Activated CD8-positive, alpha-beta memory T cell treated with anti-CD3 and anti-CD28 coated beads, Interleukin-2, amount 50 U/mL, for 4 hours (primary cell): Measurements from ENCODE around the gene IKZF1.

Source experiments
- DNase-seq: peaks from one replicate; pipeline ENCODE4 v3.0.0-alpha.2; 2020

Gene IKZF1

GRCh38 chr7:50309721-50310120 lies 5.2 kb downstream of the IKZF1 start:
- DNase-seq, result no peak

- DNase-seq, result no peak
Measured at GRCh38 chr7:50310361-50310760, 5.8 kb downstream of the IKZF1 start.

- no peak for DNase-seq
Measured at GRCh38 chr7:50310956-50311355, 6.4 kb downstream of the IKZF1 start.

GRCh38 chr7:50312250-50313162 lies 8.0 kb downstream of the IKZF1 start:
- no peak for DNase-seq

GRCh38 chr7:50314836-50315592 lies 10.5 kb downstream of the IKZF1 start:
- no peak for DNase-seq

GRCh38 chr7:50315739-50316671 lies 11.5 kb downstream of the IKZF1 start:
- DNase-seq, result no peak

- no peak for DNase-seq
Measured at GRCh38 chr7:50317221-50317678, 12.7 kb downstream of the IKZF1 start.

- DNase-seq, result no peak
Measured at GRCh38 chr7:50317697-50318669, 13.5 kb downstream of the IKZF1 start.

GRCh38 chr7:50321487-50322067 lies 17.1 kb downstream of the IKZF1 start:
- no peak for DNase-seq

GRCh38 chr7:50324113-50324512 lies 19.6 kb downstream of the IKZF1 start:
- DNase-seq, result no peak

GRCh38 chr7:50327443-50327842 lies 22.9 kb downstream of the IKZF1 start:
- DNase-seq, result no peak

- DNase-seq, result no peak
Measured at GRCh38 chr7:50329775-50330174, 25.3 kb downstream of the IKZF1 start.

GRCh38 chr7:50330254-50330653 lies 25.7 kb downstream of the IKZF1 start:
- DNase-seq, result no peak

GRCh38 chr7:50330696-50331095 lies 26.2 kb downstream of the IKZF1 start:
- no peak for DNase-seq

GRCh38 chr7:50331564-50332208 lies 27.2 kb downstream of the IKZF1 start:
- DNase-seq, result no peak

- no peak for DNase-seq
Measured at GRCh38 chr7:50332241-50333165, 28.0 kb downstream of the IKZF1 start.

GRCh38 chr7:50333221-50333651 lies 28.7 kb downstream of the IKZF1 start:
- no peak for DNase-seq

GRCh38 chr7:50334341-50334994 lies 30.0 kb downstream of the IKZF1 start:
- no peak for DNase-seq
